ENCODE measurements around the gene STUB1.
A peak's percentile ranks its signal among the peaks of the same experiment; 100 is the strongest.

STUB1 gene

GRCh38 chr16:658679-659571, 21.3 kb upstream of the STUB1 start:
- in situ Hi-C loops (cut with MboI; ENCODE audit: low sequenced_read_pairs, unreplicated experiment) = no loop called here
- no peak for TF ChIP-seq CTCF (IDR thresholded peaks at IDR 0.05; ENCODE audit: borderline replicate concordance, control extremely low read depth, extremely low read depth, insufficient read depth, missing control alignments)
- no peak for DNase-seq (ENCODE audit: low spot score)

DNA sequence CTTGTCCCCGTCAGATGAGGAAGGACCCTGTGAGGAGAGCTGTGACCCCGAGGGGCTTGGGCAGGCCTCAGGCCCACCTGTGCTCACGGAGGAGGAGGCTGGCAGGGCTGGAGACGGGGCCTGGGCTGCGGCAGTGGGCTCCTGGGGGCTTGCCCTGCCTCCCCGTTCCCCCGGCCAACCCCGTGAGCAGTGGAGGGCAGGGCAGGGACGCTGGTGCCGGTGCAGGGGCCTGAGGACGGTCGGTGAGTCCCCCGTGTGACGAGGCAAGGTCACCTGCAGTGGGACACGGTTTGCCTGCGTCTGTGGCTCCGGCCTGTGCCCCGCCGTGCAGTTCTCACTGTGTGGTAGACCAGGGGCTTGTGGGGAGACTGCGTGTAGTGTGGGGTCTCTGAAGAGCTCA, 20.6 kb upstream of the STUB1 start:
- in situ Hi-C loops (cut with MboI; ENCODE audit: low sequenced_read_pairs, unreplicated experiment) = no loop called here
- DNase-seq (ENCODE audit: low spot score) = no peak
- TF ChIP-seq CTCF (IDR thresholded peaks at IDR 0.05; ENCODE audit: borderline replicate concordance, control extremely low read depth, extremely low read depth, insufficient read depth, missing control alignments) = no peak

DNA sequence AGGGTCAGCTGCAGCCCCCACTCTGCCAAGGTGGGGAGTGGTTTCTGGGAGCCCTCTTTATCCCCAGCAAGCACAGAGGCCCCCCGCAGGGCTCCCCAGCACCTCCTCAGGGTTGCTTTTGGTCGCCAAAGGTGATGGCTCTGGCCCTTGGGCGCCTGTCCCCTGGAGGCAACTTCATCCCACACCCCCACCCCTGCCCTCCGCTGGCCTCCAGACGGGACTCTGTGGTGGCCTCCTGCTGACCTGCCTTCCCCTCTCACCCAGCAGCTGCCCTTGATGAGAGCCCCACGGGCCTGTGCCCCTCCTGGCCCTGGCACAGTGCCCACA, 20.1 kb upstream of the STUB1 start:
- no peak for DNase-seq (ENCODE audit: low spot score)
- in situ Hi-C loops (cut with MboI; ENCODE audit: low sequenced_read_pairs, unreplicated experiment) = no loop called here
- no peak for TF ChIP-seq CTCF (IDR thresholded peaks at IDR 0.05; ENCODE audit: borderline replicate concordance, control extremely low read depth, extremely low read depth, insufficient read depth, missing control alignments)

GRCh38 chr16:660459-661183, 19.6 kb upstream of the STUB1 start:
- TF ChIP-seq CTCF (IDR thresholded peaks at IDR 0.05; ENCODE audit: borderline replicate concordance, control extremely low read depth, extremely low read depth, insufficient read depth, missing control alignments) = peak; percentile 67
- peak; percentile 96 for DNase-seq (ENCODE audit: low spot score)
- in situ Hi-C loops (cut with MboI; ENCODE audit: low sequenced_read_pairs, unreplicated experiment) = no loop called here

- no peak for DNase-seq (ENCODE audit: low spot score)
- in situ Hi-C loops (cut with MboI; ENCODE audit: low sequenced_read_pairs, unreplicated experiment) = no loop called here
- no peak for TF ChIP-seq CTCF (IDR thresholded peaks at IDR 0.05; ENCODE audit: borderline replicate concordance, control extremely low read depth, extremely low read depth, insufficient read depth, missing control alignments)
Observed at GRCh38 chr16:661184-661821, 18.9 kb upstream of the STUB1 start.

DNA sequence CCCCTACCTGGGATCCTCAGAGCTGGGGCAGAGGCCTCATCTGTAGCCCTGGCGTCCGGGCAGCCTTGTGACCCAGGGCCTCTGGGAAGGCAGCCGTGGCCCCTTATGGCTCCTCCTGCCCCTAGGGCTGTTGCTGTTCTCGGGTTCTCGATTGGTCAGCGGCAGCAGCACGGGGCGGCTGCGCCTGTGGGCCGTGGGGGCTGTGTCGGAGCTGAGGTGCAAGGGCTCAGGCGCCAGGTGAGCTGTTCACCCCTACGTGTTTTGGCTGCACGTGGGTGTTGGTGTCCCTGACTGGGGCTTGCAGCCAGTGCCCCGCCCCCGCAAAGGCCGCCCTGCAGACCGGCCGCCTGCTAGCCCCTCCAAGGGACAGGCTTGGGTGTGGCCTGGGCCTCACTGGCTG, 18.1 kb upstream of the STUB1 start:
- no peak for TF ChIP-seq CTCF (IDR thresholded peaks at IDR 0.05; ENCODE audit: borderline replicate concordance, control extremely low read depth, extremely low read depth, insufficient read depth, missing control alignments)
- in situ Hi-C loops (cut with MboI; ENCODE audit: low sequenced_read_pairs, unreplicated experiment) = no loop called here

More for the DNA sequence above, 18.1 kb upstream of the STUB1 start:
- no peak for DNase-seq (ENCODE audit: low spot score)
